PC-3 (cell line): ENCODE measurements around the gene APOL2.

Experiments used
- CTCF ChIP-seq: fragments of 300-600 bp; sonication (generic); conservative IDR thresholded peaks from 2 replicates; pipeline ENCODE4 v1.5.1; 2017; ENCODE audit warnings: antibody characterized with exemption, low read depth, mild to moderate bottlenecking, low read length
- EZH2 ChIP-seq: fragments of 300-600 bp; sonication (generic); IDR thresholded peaks from one replicate; pipeline ENCODE4 v1.6.1; 2017; ENCODE audit warnings: antibody characterized with exemption, mild to moderate bottlenecking, low read length; ENCODE audit not compliant: unreplicated experiment
- EZH2phosphoT487 ChIP-seq: fragments of 300-600 bp; sonication (generic); IDR thresholded peaks from 2 replicates; pipeline ENCODE4 v1.6.1; 2018; ENCODE audit warnings: mild to moderate bottlenecking, antibody characterized with exemption, low read length, borderline replicate concordance

GRCh38 chr22:36204632-36205015 is 34.7 kb downstream of the APOL2 start:
- no peak for TF ChIP-seq EZH2
- no peak for TF ChIP-seq CTCF
- no peak for TF ChIP-seq EZH2phosphoT487
